ENCODE results near the gene CEL.

Gene CEL

GRCh38 chr9:133063159-133063499 lies 1.3 kb downstream of the CEL start:
- no peak overlapping the region for H3K4me3 ChIP-seq (replicated peaks in 1 of 2; ENCODE audit: low read depth in 2 of 2, low read length in 2 of 2)
- no peak for DNase-seq (ENCODE audit: low read depth in 2 of 2)
- TF ChIP-seq CTCF (IDR thresholded peaks at IDR 0.05; ENCODE audit: low read depth, low read length): no peak

GRCh38 chr9:133063500-133064231 lies 1.9 kb downstream of the CEL start:
- no peak overlapping the region for H3K4me3 ChIP-seq (replicated peaks in 1 of 2; ENCODE audit: low read depth in 2 of 2, low read length in 2 of 2)
- TF ChIP-seq CTCF (IDR thresholded peaks at IDR 0.05; ENCODE audit: low read depth, low read length): no peak
- DNase-seq (ENCODE audit: low read depth in 2 of 2): no peak

- H3K4me3 ChIP-seq (replicated peaks in 1 of 2; ENCODE audit: low read depth in 2 of 2, low read length in 2 of 2): no peak overlapping the region
- no peak for TF ChIP-seq CTCF (IDR thresholded peaks at IDR 0.05; ENCODE audit: low read depth, low read length)
- DNase-seq (ENCODE audit: low read depth in 2 of 2): no peak
Measured at GRCh38 chr9:133064241-133065069, 2.7 kb downstream of the CEL start.

DNA sequence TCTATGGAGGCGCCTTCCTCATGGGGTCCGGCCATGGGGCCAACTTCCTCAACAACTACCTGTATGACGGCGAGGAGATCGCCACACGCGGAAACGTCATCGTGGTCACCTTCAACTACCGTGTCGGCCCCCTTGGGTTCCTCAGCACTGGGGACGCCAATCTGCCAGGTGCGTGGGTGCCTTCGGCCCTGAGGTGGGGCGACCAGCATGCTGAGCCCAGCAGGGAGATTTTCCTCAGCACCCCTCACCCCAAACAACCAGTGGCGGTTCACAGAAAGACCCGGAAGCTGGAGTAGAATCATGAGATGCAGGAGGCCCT lies 3.2 kb downstream of the CEL start:
- TF ChIP-seq CTCF (IDR thresholded peaks at IDR 0.05; ENCODE audit: low read depth, low read length): no peak
- DNase-seq (ENCODE audit: low read depth in 2 of 2): no peak
- no peak overlapping the region for H3K4me3 ChIP-seq (replicated peaks in 1 of 2; ENCODE audit: low read depth in 2 of 2, low read length in 2 of 2)

DNA sequence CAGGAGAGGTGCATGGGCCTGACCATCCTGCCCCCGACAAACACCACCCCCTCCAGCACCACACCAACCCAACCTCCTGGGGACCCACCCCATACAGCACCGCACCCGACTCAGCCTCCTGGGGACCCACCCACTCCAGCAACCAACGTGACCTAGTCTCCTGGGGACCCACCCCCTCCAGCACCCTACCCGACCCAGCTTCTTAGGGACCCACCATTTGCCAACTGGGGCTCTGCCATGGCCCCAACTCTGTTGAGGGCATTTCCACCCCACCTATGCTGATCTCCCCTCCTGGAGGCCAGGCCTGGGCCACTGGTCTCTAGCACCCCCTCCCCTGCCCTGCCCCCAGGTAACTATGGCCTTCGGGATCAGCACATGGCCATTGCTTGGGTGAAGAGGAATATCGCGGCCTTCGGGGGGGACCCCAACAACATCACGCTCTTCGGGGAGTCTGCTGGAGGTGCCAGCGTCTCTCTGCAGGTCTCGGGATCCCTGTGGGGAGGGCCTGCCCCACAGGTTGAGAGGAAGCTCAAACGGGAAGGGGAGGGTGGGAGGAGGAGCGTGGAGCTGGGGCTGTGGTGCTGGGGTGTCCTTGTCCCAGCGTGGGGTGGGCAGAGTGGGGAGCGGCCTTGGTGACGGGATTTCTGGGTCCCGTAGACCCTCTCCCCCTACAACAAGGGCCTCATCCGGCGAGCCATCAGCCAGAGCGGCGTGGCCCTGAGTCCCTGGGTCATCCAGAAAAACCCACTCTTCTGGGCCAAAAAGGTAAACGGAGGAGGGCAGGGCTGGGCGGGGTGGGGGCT lies 4.6 kb downstream of the CEL start:
- no peak overlapping the region for H3K4me3 ChIP-seq (replicated peaks in 1 of 2; ENCODE audit: low read depth in 2 of 2, low read length in 2 of 2)
- no peak for TF ChIP-seq CTCF (IDR thresholded peaks at IDR 0.05; ENCODE audit: low read depth, low read length)
- DNase-seq (ENCODE audit: low read depth in 2 of 2): no peak

DNA sequence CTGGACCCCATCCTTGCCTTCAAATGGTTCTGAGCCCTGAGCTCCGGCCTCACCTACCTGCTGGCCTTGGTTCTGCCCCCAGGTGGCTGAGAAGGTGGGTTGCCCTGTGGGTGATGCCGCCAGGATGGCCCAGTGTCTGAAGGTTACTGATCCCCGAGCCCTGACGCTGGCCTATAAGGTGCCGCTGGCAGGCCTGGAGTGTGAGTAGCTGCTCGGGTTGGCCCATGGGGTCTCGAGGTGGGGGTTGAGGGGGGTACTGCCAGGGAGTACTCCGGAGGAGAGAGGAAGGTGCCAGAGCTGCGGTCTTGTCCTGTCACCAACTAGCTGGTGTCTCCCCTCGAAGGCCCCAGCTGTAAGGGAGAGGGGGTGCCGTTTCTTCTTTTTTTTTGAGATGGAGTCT lies 5.2 kb downstream of the CEL start:
- DNase-seq (ENCODE audit: low read depth in 2 of 2): no peak
- no peak for TF ChIP-seq CTCF (IDR thresholded peaks at IDR 0.05; ENCODE audit: low read depth, low read length)
- no peak overlapping the region for H3K4me3 ChIP-seq (replicated peaks in 1 of 2; ENCODE audit: low read depth in 2 of 2, low read length in 2 of 2)

Measured in cardiac fibroblast (primary cell).